Activated T-cell treated with anti-CD3 and anti-CD28 coated beads for 24 hours (primary cell): ENCODE results near the gene ZNF740.
A peak's percentile ranks its signal among the peaks of the same experiment; 100 is the strongest.
"Not testable (repeated sequence)": the region's sequence is repeated elsewhere in the genome, so short reads cannot be mapped to it uniquely, and the experiment has no call there.

ENCODE experiments used
- DNase-seq: peaks from one replicate; pipeline ENCODE4 v3.0.0-alpha.2; 2020; ENCODE audit warnings: low read depth

ZNF740 gene

GRCh38 chr12:53194973-53195372 is 14.5 kb downstream of the ZNF740 start:
- DNase-seq, result no peak

GRCh38 chr12:53195516-53196420 is 15.2 kb downstream of the ZNF740 start:
- no peak for DNase-seq

- DNase-seq, result no peak
Observed at GRCh38 chr12:53196486-53196885, 16.0 kb downstream of the ZNF740 start.

- no peak for DNase-seq
Observed at GRCh38 chr12:53197011-53197640, 16.6 kb downstream of the ZNF740 start.

- no peak for DNase-seq
Observed at GRCh38 chr12:53198486-53199110, 18.1 kb downstream of the ZNF740 start.

GRCh38 chr12:53199700-53200099 is 19.2 kb downstream of the ZNF740 start:
- no peak for DNase-seq

GRCh38 chr12:53200107-53200457 is 19.6 kb downstream of the ZNF740 start:
- no peak for DNase-seq

- no peak for DNase-seq
Observed at GRCh38 chr12:53200458-53201176, 20.1 kb downstream of the ZNF740 start.

GRCh38 chr12:53201177-53201541 is 20.6 kb downstream of the ZNF740 start:
- DNase-seq, result no peak

- no peak for DNase-seq
Observed at GRCh38 chr12:53201639-53202038, 21.1 kb downstream of the ZNF740 start.

- DNase-seq, result not testable (repeated sequence)
Observed at GRCh38 chr12:53202316-53202715, 21.8 kb downstream of the ZNF740 start.

GRCh38 chr12:53204351-53204750 is 23.8 kb downstream of the ZNF740 start:
- no peak for DNase-seq

GRCh38 chr12:53205747-53206419 is 25.4 kb downstream of the ZNF740 start:
- peak; percentile 55 for DNase-seq

- DNase-seq, result peak; percentile 53
Observed at GRCh38 chr12:53207042-53207441, 26.5 kb downstream of the ZNF740 start, which contains the start of gene ITGB7. ITGB7 (minus strand) TSS chr12:53207251; CDS start chr12:53200443, 6,808 bp downstream.

- no peak for DNase-seq
Observed at GRCh38 chr12:53208435-53208834, 27.9 kb downstream of the ZNF740 start.

- DNase-seq, result no peak
Observed at GRCh38 chr12:53208877-53209463, 28.4 kb downstream of the ZNF740 start.

- no peak for DNase-seq
Observed at GRCh38 chr12:53210843-53211242, 30.3 kb downstream of the ZNF740 start.

- no peak for DNase-seq
Observed at GRCh38 chr12:53211476-53212381, 31.2 kb downstream of the ZNF740 start.

GRCh38 chr12:53212931-53213330 is 32.4 kb downstream of the ZNF740 start:
- no peak for DNase-seq

- DNase-seq, result peak; percentile 78
Observed at GRCh38 chr12:53213348-53213747, 32.8 kb downstream of the ZNF740 start.
